Measurements from ENCODE around the gene ACAP1.

DNA sequence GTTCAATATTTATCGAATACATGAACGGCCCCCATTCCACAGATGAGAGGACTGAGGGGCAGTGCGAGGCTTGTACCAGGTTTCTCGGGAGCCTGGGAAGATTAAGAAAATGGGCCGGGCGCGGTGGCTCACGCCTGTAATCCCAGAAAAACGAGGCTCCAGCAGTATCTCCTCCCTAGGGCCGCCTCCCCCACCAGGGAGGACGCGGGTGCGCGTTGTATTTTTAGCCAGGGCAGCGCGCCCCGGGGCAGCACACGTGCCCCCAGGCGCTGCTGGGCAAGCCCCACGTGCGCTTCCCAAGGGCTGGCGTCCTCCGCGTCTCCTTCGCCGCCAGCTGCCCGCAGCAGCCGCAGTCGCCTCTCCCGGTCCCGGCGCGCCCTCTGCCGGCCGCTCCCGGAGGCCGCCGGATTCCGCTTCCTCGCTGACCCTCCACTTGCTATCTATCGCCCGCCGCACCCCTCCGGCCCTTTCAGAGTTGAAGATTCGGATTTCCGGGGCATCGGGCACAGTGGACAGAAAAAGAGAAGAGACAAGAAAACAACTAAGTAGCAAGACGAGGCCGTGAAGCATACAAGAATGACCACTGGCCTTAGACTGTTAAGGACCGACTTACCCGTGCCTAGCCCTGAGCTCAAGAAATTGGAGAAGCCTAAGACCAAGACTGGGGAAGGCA lies 40.0 kb upstream of the ACAP1 start:
- TF ChIP-seq, protein P1, sequence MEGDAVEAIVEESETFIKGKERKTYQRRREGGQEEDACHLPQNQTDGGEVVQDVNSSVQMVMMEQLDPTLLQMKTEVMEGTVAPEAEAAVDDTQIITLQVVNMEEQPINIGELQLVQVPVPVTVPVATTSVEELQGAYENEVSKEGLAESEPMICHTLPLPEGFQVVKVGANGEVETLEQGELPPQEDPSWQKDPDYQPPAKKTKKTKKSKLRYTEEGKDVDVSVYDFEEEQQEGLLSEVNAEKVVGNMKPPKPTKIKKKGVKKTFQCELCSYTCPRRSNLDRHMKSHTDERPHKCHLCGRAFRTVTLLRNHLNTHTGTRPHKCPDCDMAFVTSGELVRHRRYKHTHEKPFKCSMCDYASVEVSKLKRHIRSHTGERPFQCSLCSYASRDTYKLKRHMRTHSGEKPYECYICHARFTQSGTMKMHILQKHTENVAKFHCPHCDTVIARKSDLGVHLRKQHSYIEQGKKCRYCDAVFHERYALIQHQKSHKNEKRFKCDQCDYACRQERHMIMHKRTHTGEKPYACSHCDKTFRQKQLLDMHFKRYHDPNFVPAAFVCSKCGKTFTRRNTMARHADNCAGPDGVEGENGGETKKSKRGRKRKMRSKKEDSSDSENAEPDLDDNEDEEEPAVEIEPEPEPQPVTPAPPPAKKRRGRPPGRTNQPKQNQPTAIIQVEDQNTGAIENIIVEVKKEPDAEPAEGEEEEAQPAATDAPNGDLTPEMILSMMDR (IDR thresholded peaks at IDR 0.05) = peak; percentile 72 to 96 (median 91)
- peak; percentile 15 to 59 (median 40) for TF ChIP-seq POLR2AphosphoS5 (IDR thresholded peaks at IDR 0.05)

Data from breast epithelium (tissue), 3 donors.